Activated T-helper 1 cell treated with anti-CD3 and anti-CD28 coated beads, Interleukin-12 subunit alpha, Interleukin-12 subunit beta, Interleukin-2, Interleukin-4 antibody, amounts not matched to agents 30 ng/mL and 10 ng/mL and 1 ng/mL, durations not matched to agents 14 hours and 24 hours and 36 hours (primary cell): ENCODE results near the gene PRDM16. TPM values are rescaled to one million over a fixed set of nuclear protein-coding genes. Genes with fewer than 3 reads are reported as not detected.
A peak's percentile ranks its signal among the peaks of the same experiment; 100 is the strongest.

ENCODE experiments used
- DNase-seq: peaks from one replicate; pipeline ENCODE4 v3.0.0; 2021; ENCODE audit warnings: low spot score
- H3K27ac Mint-ChIP-seq: one replicate; pipeline ENCODE4 v1.8.0; 2021; ENCODE audit warnings: mild to moderate bottlenecking, mixed read lengths
- H3K27me3 Mint-ChIP-seq: one replicate; pipeline ENCODE4 v1.8.0; 2022; ENCODE audit warnings: mild to moderate bottlenecking, moderate library complexity, mixed read lengths; ENCODE audit not compliant: insufficient read depth
- H3K36me3 Mint-ChIP-seq: one replicate; pipeline ENCODE4 v1.8.0; 2021; ENCODE audit warnings: low read depth, mixed read lengths
- H3K4me1 Mint-ChIP-seq: one replicate; pipeline ENCODE4 v1.8.0; 2021; ENCODE audit warnings: low read depth, mixed read lengths
- H3K4me3 Mint-ChIP-seq: one replicate; pipeline ENCODE4 v1.8.0; 2021; ENCODE audit warnings: mild to moderate bottlenecking, moderate library complexity, mixed read lengths
- H3K9me3 Mint-ChIP-seq: one replicate; pipeline ENCODE4 v1.8.0; 2021; ENCODE audit warnings: mixed read lengths
- intact Hi-C: fragments of 100-400 bp; cut with micrococcal nuclease; formaldehyde crosslinking; loops from one replicate; pipeline ENCODE4 v1.15.1; 2024
- total RNA-seq: library from RNA; stranded (reverse); gene quantifications from 2 replicates; pipeline ENCODE4 v1.2.3, GENCODE V29; 2022

PRDM16 gene
- total RNA-seq, 1 donor from 2014 or later = not detected

- Mint-ChIP-seq H3K27ac (no peak overlapping the region), H3K4me1 (peaks cover 5% of the 10 kb centered on the region), H3K4me3 (no peak overlapping the region), H3K27me3 (no peaks in the 10 kb centered on the region), H3K36me3 (no peaks in the 10 kb centered on the region), H3K9me3 (no peaks in the 10 kb centered on the region)
- no peak for DNase-seq
- intact Hi-C loops = no loop called here
Measured at GRCh38 chr1:3369446-3370076, 300.6 kb downstream of the PRDM16 start.

DNA sequence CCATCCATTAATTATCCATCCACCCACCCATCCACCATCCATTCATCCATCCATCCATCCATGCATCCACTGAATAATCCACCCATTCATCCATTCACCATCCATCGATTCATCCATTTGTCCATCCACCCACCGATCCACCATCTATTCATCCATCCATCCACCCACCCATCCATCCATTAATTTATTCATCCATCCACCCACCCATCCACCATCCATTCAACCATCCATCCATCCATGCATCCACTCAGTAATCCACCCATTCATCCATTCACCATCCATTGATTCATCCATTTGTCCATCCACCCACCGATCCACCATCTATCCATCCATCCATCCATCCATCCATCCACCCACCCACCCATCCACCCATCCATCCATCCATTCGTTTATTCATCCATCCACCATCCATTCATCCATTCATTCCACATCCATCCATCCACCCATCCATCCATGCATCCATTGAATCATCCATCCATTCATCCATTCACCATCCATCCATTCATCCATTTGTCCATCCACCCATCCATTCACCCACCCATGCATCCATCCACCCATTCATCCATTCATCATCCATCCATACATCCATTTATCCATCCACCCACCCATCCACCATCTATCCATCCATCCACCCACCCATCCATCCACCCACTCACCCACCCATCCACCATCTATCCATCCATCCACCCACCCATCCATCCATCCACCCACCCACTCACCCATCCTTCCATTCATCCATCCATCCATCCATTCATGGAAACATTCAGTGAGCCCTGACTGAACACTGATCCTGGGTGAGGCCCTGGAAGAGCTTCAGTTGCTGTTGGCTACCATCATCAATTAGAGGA, 302.1 kb downstream of the PRDM16 start:
- intact Hi-C loops = no loop called here
- no peak for DNase-seq

GRCh38 chr1:3372317-3372716, 303.3 kb downstream of the PRDM16 start:
- Mint-ChIP-seq H3K36me3 (no peaks in the 10 kb centered on the region), H3K9me3 (no peaks in the 10 kb centered on the region), H3K4me1 (peaks cover 5% of the 10 kb centered on the region), H3K27ac (no peak overlapping the region), H3K27me3 (no peaks in the 10 kb centered on the region), H3K4me3 (no peak overlapping the region)
- intact Hi-C loops = no loop called here
- peak; percentile 9 for DNase-seq

More for the DNA sequence above, 302.1 kb downstream of the PRDM16 start:
- no peaks in the 10 kb centered on the region for H3K36me3 Mint-ChIP-seq
- peaks cover 5% of the 10 kb centered on the region for H3K4me1 Mint-ChIP-seq
- H3K27me3 Mint-ChIP-seq = no peaks in the 10 kb centered on the region
- H3K9me3 Mint-ChIP-seq = no peaks in the 10 kb centered on the region
- no peak overlapping the region for H3K4me3 Mint-ChIP-seq
- H3K27ac Mint-ChIP-seq = peak overlapping the region; percentile 25

DNA sequence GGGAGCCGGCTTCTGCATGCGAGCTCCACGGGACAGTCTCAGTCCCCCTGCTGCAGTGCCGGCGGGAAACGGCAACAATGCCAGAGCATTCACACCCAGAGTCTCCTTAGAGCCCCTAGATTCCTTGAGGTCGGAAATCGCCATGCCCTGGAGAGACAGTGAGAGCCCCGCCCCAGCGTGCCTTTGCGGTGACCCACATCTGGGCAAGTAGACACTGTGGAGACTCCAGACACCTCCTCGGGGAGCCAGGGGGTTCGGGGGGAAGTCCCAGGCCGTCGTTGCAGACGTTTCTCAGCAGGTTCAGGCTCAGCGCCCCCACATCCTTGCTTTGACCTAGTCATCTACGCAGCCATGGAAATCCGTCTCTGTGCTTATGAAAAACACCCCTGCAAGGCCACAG, 304.2 kb downstream of the PRDM16 start:
- H3K9me3 Mint-ChIP-seq = no peaks in the 10 kb centered on the region
- H3K4me3 Mint-ChIP-seq = no peak overlapping the region
- H3K27me3 Mint-ChIP-seq = no peaks in the 10 kb centered on the region
- no peak for DNase-seq
- intact Hi-C loops = no loop called here
- no peaks in the 10 kb centered on the region for H3K36me3 Mint-ChIP-seq
- no peak overlapping the region for H3K27ac Mint-ChIP-seq
- peaks cover 5% of the 10 kb centered on the region for H3K4me1 Mint-ChIP-seq

DNA sequence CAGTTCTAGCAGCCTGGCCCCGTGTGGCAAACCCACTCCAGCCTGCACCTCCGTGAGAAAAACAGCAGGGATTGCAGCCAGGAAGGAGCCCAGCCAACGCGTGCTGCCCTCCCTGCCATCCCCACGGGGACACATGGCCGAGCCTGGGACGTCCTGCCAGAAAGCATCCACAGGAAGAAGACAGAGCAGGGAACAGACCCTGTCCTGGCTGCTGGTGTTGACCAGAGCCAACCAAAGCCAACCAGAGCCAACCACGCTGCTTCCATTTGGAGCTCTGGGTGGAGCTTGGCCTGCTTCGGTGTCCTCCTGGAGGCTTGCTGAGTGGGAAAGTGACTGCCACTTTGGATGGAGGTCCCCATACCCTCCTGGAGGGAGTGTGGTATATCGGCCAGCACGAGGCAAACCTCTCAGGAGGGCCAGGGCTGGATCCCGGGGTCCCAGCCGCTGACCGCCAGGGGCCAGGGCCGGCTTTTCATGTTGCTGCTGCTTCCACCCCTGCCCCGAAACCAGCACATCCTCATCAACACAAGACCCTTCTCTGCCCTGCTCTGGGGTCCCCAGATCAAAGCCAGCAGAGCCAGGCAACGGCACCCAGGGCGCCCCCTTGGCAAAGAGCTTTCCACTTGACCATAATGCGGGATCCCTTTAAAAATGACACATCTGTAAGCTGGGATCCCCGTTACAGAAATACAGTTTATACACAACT, 304.9 kb downstream of the PRDM16 start:
- intact Hi-C loops = no loop called here
- no peak overlapping the region for H3K27ac Mint-ChIP-seq
- H3K4me3 Mint-ChIP-seq = no peak overlapping the region

GRCh38 chr1:3375245-3375644, 306.2 kb downstream of the PRDM16 start:
- H3K27ac Mint-ChIP-seq = no peak overlapping the region
- H3K4me1 Mint-ChIP-seq = peaks cover 5% of the 10 kb centered on the region
- H3K4me3 Mint-ChIP-seq = no peak overlapping the region
- no peak for DNase-seq
- intact Hi-C loops = no loop called here
- H3K27me3 Mint-ChIP-seq = no peaks in the 10 kb centered on the region
- no peaks in the 10 kb centered on the region for H3K36me3 Mint-ChIP-seq
- H3K9me3 Mint-ChIP-seq = no peaks in the 10 kb centered on the region

More for the DNA sequence above, 304.9 kb downstream of the PRDM16 start:
- Mint-ChIP-seq H3K4me1 (peaks cover 5% of the 10 kb centered on the region), H3K27me3 (no peaks in the 10 kb centered on the region), H3K36me3 (no peaks in the 10 kb centered on the region), H3K9me3 (no peaks in the 10 kb centered on the region)
- DNase-seq = no peak

- H3K4me3 Mint-ChIP-seq = no peak overlapping the region
- H3K27me3 Mint-ChIP-seq = no peaks in the 10 kb centered on the region
- no peaks in the 10 kb centered on the region for H3K9me3 Mint-ChIP-seq
- intact Hi-C loops = no loop called here
- H3K4me1 Mint-ChIP-seq = peaks cover 5% of the 10 kb centered on the region
- no peak overlapping the region for H3K27ac Mint-ChIP-seq
- no peak for DNase-seq
- no peaks in the 10 kb centered on the region for H3K36me3 Mint-ChIP-seq
Measured at GRCh38 chr1:3377166-3377565, 308.2 kb downstream of the PRDM16 start.

DNA sequence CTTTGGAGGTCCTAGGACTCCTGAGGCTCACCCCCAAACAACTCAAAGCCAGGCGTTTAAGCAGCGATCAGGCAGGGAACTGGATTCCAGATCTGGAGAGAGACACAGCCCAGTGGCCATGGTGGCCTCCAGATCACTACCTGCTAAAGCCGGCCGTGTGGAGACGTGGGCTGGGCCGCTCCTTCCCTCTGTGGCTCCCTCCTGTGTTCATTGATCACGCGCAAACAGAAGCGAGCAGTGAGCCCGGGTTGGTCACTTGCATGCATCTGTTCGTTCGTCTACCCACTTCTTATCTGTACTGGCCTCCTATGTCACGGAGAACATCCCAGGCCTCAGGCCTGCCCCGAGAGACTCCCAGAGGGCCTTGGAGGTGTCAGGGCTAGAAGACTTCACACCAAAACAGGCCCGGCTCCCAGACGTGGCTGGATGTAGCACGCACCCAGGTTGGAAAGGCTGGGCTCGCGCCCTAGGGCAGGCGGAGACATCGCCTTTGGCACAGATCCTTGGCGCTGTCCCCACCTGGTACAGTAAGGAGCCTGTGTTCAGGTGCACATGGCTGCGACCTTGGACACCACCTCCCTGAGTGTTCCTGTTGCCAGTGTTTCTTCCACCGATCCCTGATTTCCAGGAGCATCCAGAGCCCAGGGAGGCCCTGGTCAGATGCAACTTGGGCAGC, 308.7 kb downstream of the PRDM16 start:
- Mint-ChIP-seq H3K27me3 (no peaks in the 10 kb centered on the region), H3K36me3 (no peaks in the 10 kb centered on the region), H3K4me3 (no peak overlapping the region), H3K9me3 (no peaks in the 10 kb centered on the region), H3K27ac (no peak overlapping the region), H3K4me1 (no peaks in the 10 kb centered on the region)
- intact Hi-C loops = no loop called here
- DNase-seq = no peak

DNA sequence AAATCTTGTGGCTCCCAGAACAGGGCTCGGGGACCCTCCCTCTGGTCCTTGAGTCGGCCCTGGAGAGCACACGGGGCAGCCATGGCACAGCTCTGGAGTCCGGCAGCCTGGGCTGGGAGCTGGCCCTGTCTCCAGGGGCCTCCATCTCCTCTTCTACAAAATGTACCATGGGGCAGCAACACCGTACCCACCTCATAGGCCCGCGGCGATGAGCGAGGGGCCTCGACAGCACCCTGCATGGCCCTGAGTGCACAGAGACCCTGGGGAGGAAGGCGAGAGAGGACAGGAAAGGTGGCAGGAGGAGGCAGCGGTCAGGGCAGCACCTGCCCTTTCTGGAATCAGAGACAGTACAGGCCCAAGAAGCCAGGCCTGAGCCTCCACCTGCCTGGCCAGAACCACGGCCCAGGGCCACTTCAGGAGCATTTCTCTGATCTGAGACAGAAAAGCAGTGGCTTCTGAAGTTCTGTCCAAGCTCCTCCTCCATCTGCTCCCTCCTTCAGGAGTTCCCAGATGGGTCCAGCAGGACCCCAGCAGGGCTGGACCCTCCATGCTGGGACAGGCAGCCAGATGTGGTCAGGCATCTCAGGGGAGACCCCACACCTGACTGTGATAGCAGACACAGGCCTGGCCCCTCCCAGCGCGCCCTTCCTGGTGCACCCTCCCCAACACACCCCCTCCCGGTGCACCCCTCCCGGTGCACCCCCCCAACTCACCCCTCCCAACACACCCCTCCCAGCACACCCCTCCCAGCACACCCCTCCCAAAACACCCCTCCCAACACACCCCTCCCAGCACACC, 309.6 kb downstream of the PRDM16 start:
- no peak overlapping the region for H3K27ac Mint-ChIP-seq
- intact Hi-C loops = no loop called here
- H3K27me3 Mint-ChIP-seq = no peaks in the 10 kb centered on the region
- no peak for DNase-seq
- no peak overlapping the region for H3K4me3 Mint-ChIP-seq
- no peaks in the 10 kb centered on the region for H3K9me3 Mint-ChIP-seq
- H3K36me3 Mint-ChIP-seq = no peaks in the 10 kb centered on the region
- no peaks in the 10 kb centered on the region for H3K4me1 Mint-ChIP-seq

GRCh38 chr1:3379934-3380333, 310.9 kb downstream of the PRDM16 start:
- no peaks in the 10 kb centered on the region for H3K36me3 Mint-ChIP-seq
- H3K4me3 Mint-ChIP-seq = no peak overlapping the region
- DNase-seq = no peak
- no peaks in the 10 kb centered on the region for H3K27me3 Mint-ChIP-seq
- no peaks in the 10 kb centered on the region for H3K4me1 Mint-ChIP-seq
- intact Hi-C loops = no loop called here
- no peak overlapping the region for H3K27ac Mint-ChIP-seq
- H3K9me3 Mint-ChIP-seq = no peaks in the 10 kb centered on the region

DNA sequence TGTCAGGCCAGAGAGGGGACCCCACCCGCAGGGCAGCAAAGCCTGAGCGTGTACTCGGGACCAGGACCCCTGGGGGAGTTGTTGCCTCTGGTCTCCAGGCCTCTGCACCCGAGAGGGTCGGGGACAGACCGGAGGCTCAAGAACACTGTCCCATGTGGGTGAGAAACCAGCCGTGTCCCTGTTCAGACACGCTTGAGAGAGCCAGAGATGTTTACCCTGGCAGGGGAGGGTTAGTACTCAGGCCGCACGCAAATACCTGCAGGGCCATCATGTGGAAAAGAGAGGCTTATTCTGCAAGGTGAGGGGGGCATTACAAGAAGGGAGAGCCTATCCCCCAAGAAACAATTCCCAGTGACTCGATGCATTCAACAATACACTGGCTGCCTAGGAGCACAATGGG, 311.5 kb downstream of the PRDM16 start:
- intact Hi-C loops = no loop called here
- no peak for DNase-seq
- H3K4me3 Mint-ChIP-seq = no peak overlapping the region

GRCh38 chr1:3381901-3382300, 312.9 kb downstream of the PRDM16 start:
- DNase-seq = no peak
- intact Hi-C loops = no loop called here
- Mint-ChIP-seq H3K4me3 (no peak overlapping the region), H3K36me3 (no peaks in the 10 kb centered on the region), H3K27ac (no peak overlapping the region), H3K4me1 (no peaks in the 10 kb centered on the region), H3K9me3 (no peaks in the 10 kb centered on the region), H3K27me3 (no peaks in the 10 kb centered on the region)

More for the DNA sequence above, 311.5 kb downstream of the PRDM16 start:
- Mint-ChIP-seq H3K27ac (no peak overlapping the region), H3K9me3 (no peaks in the 10 kb centered on the region), H3K4me1 (no peaks in the 10 kb centered on the region), H3K36me3 (no peaks in the 10 kb centered on the region), H3K27me3 (no peaks in the 10 kb centered on the region)
